Endodermal cell (in vitro differentiated cells): ENCODE results near the gene CAMK1. TPM values are rescaled to one million over a fixed set of nuclear protein-coding genes. Genes with fewer than 3 reads are reported as not detected.

Experiments
- DNase-seq: peaks from one replicate; pipeline ENCODE4 v3.0.0-alpha.2; 2017
- H3K27ac ChIP-seq: 2 replicates; pipeline ENCODE4 v1.5.1; 2013; ENCODE audit warnings: mild to moderate bottlenecking, low read depth, low read length, moderate library complexity
- H3K27me3 ChIP-seq: 2 replicates; pipeline ENCODE4 v1.6.1; 2013; ENCODE audit warnings: mild to moderate bottlenecking, low read length, moderate library complexity; ENCODE audit not compliant: insufficient read depth, control insufficient read depth, poor library complexity, severe bottlenecking
- H3K36me3 ChIP-seq: 2 replicates; pipeline ENCODE4 v1.7.0; 2013; ENCODE audit warnings: mild to moderate bottlenecking, low read length, moderate library complexity; ENCODE audit not compliant: control insufficient read depth, insufficient read depth
- H3K4me1 ChIP-seq: one replicate; pipeline ENCODE4 v1.7.0; 2013; ENCODE audit warnings: low read length; ENCODE audit not compliant: control insufficient read depth, insufficient read depth
- H3K4me3 ChIP-seq: 2 replicates; pipeline ENCODE4 v1.5.1; 2013; ENCODE audit warnings: mild to moderate bottlenecking, low read length, moderate library complexity
- H3K9ac ChIP-seq: 2 replicates; pipeline ENCODE4 v1.6.1; 2013; ENCODE audit warnings: mild to moderate bottlenecking, low read length, moderate library complexity; ENCODE audit not compliant: poor library complexity, severe bottlenecking; ENCODE audit errors: extremely low read depth
- H3K9me3 ChIP-seq: 2 replicates; pipeline ENCODE4 v1.6.1; 2013; ENCODE audit warnings: mild to moderate bottlenecking, low read length, moderate library complexity; ENCODE audit not compliant: control insufficient read depth
- H3K27ac Mint-ChIP-seq: 2 replicates; pipeline ENCODE4 v1.8.0; 2020; ENCODE audit warnings: mixed read lengths
- H3K27me3 Mint-ChIP-seq: 2 replicates; pipeline ENCODE4 v1.8.0; 2021; ENCODE audit warnings: mild to moderate bottlenecking, mixed read lengths; ENCODE audit not compliant: insufficient read depth
- H3K36me3 Mint-ChIP-seq: 2 replicates; pipeline ENCODE4 v1.8.0; 2020; ENCODE audit warnings: low read depth, mixed read lengths
- H3K4me1 Mint-ChIP-seq: 2 replicates; pipeline ENCODE4 v1.8.0; 2020; ENCODE audit warnings: mixed read lengths
- H3K4me3 Mint-ChIP-seq: 2 replicates; pipeline ENCODE4 v1.8.0; 2020; ENCODE audit warnings: mild to moderate bottlenecking, moderate library complexity, mixed read lengths
- H3K9me3 Mint-ChIP-seq: 2 replicates; pipeline ENCODE4 v1.8.0; 2020; ENCODE audit warnings: mild to moderate bottlenecking, mixed read lengths
- WGBS, 2 experiments: methylation state at CpG; one replicate each; pipeline versions ENCODE4 v1.1.5 to v1.1.7; 2013; ENCODE audit warnings: missing lambda C conversion rate in 2 of 2, mixed read lengths in 1 of 2; ENCODE audit not compliant: insufficient coverage in 1 of 2, insufficient read length in 1 of 2; 5-methylcytosine and 5-hydroxymethylcytosine counted together
- total RNA-seq, 2 donors: library from RNA; stranded (reverse); fragmentation: NEBNext Ultra II Directional in 1 of 2; extraction: Animal tissue kit (Norgen Biotek cat#: 25700) in 1 of 2; gene quantifications; 2 replicates in 1 of 2; 3 replicates in 1 of 2; pipeline ENCODE4 v1.2.1, GENCODE V29; 2021
- TF ChIP-seq, protein P1 (sequence below): fragments of 200-600 bp; sonication (generic); conservative IDR thresholded peaks from 2 replicates; pipeline ENCODE4 v1.5.0; 2021; ENCODE audit warnings: antibody characterized with exemption, mild to moderate bottlenecking

The CAMK1 gene
- total RNA-seq, 2 donors from 2014 or later, result 10.1 to 13.3 TPM

DNA sequence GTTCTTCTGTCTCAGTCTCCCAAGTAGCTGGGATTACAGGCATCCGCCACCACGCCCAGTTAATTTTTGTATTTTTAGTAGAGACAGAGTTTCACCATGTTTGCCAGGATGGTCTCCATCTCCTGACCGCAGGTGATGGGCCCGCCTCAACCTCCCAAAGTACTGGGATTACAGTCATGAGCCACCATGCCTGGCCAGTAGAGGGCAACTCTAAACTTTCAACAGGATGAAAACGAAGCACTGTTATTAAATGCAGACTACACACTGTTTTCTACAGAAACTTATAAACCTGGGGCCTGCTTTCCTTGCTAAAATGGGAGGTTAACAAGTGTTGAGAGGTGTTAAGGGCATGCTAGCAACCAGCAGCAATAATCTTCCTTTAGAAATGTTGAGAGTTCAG lies 30.8 kb upstream of the CAMK1 start:
- Histone ChIP-seq H3K4me3 (no peak overlapping the region), H3K27ac (no peak overlapping the region), H3K4me1 (no peaks in the 10 kb centered on the region), H3K9ac (no peak overlapping the region), H3K9me3 (no peaks in the 10 kb centered on the region), H3K36me3 (peaks cover 80% of the 10 kb centered on the region), H3K27me3 (no peaks in the 10 kb centered on the region)
- WGBS, 2 experiments, result 97 to 100% methylated on average over 3 to 5 of the region's 5 CpGs
- Mint-ChIP-seq H3K27me3 (no peaks in the 10 kb centered on the region), H3K9me3 (no peaks in the 10 kb centered on the region), H3K4me1 (no peaks in the 10 kb centered on the region), H3K27ac (no peak overlapping the region), H3K4me3 (no peak overlapping the region), H3K36me3 (peaks cover 75% of the 10 kb centered on the region)
- DNase-seq, result peak; percentile 63
- TF ChIP-seq, protein P1, sequence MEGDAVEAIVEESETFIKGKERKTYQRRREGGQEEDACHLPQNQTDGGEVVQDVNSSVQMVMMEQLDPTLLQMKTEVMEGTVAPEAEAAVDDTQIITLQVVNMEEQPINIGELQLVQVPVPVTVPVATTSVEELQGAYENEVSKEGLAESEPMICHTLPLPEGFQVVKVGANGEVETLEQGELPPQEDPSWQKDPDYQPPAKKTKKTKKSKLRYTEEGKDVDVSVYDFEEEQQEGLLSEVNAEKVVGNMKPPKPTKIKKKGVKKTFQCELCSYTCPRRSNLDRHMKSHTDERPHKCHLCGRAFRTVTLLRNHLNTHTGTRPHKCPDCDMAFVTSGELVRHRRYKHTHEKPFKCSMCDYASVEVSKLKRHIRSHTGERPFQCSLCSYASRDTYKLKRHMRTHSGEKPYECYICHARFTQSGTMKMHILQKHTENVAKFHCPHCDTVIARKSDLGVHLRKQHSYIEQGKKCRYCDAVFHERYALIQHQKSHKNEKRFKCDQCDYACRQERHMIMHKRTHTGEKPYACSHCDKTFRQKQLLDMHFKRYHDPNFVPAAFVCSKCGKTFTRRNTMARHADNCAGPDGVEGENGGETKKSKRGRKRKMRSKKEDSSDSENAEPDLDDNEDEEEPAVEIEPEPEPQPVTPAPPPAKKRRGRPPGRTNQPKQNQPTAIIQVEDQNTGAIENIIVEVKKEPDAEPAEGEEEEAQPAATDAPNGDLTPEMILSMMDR, result peak; percentile 69

DNA sequence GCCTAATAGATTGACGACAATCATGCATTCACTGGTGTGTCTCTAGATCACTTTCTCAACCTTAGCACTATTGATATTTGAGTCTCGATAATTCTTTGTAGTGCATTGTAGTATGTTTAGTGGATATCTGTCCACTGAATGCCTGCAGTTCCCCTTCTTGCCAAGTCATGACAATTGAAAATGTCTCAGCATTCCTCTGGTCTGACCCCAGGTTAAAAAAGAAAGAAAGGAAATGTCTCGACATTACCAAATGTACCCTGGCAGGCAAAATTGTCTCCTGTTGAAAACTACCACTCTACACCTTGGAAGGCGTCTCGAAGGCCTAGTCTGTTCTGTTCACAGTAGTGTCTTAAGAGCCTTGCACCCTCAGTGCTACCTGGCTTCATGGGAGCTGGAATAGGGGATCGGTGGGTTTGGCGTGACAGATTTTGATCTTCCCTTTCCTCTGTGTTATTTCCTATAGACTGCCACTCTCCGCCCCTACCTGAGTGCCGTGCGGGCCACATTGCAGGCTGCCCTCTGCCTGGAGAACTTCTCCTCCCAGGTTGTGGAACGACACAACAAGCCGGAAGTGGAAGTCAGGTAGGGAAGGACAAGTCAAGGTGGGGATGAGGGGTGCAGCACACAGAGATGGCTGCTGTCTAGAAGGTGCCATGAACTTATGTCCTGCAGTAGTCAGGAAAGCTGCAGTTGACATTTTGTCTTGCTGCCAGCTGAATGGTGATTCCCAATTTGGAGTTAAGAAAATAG lies 27.6 kb upstream of the CAMK1 start:
- Mint-ChIP-seq H3K27me3 (no peaks in the 10 kb centered on the region), H3K27ac (no peak overlapping the region), H3K9me3 (no peaks in the 10 kb centered on the region), H3K4me1 (peaks cover 7% of the 10 kb centered on the region), H3K36me3 (peaks cover 55% of the 10 kb centered on the region), H3K4me3 (no peak overlapping the region)
- Histone ChIP-seq H3K27me3 (no peaks in the 10 kb centered on the region), H3K4me1 (no peaks in the 10 kb centered on the region), H3K4me3 (no peak overlapping the region), H3K9ac (no peak overlapping the region), H3K27ac (no peak overlapping the region), H3K36me3 (peaks cover 62% of the 10 kb centered on the region), H3K9me3 (no peaks in the 10 kb centered on the region)
- TF ChIP-seq, protein P1, result no peak
- WGBS, 2 experiments, result 91 to 96% methylated on average over 8 to 12 of the region's 12 CpGs
- DNase-seq, result no peak

DNA sequence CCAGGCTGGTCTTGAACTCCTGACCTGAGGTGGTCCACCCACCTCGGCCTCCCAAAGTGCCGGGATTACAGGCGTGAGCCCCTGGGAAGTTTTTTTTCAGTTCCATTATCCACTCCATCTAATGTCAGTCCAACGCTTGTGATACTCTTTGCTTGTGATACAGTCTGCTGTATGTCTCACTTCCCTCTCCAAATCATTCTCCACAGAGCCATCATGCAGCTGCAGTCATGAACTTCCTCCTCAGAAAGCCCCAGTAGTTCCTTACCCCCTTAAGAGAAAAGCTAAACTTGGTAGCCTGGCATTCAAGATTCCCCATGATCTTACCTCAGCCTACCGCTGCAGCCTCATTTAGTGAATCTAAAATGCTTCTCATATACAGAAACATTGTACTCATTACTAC lies 25.5 kb upstream of the CAMK1 start:
- Mint-ChIP-seq H3K36me3 (peaks cover 44% of the 10 kb centered on the region), H3K27me3 (no peaks in the 10 kb centered on the region), H3K4me1 (peaks cover 11% of the 10 kb centered on the region), H3K27ac (peak overlapping the region; percentile 75), H3K9me3 (no peaks in the 10 kb centered on the region), H3K4me3 (no peak overlapping the region)
- Histone ChIP-seq H3K4me1 (no peaks in the 10 kb centered on the region), H3K9me3 (no peaks in the 10 kb centered on the region), H3K27me3 (no peaks in the 10 kb centered on the region), H3K4me3 (no peak overlapping the region), H3K9ac (no peak overlapping the region), H3K27ac (no peak overlapping the region), H3K36me3 (peaks cover 54% of the 10 kb centered on the region)
- WGBS, 2 experiments, result 85 to 93% methylated on average over 2 to 5 of the region's 5 CpGs
- DNase-seq, result no peak
- TF ChIP-seq, protein P1, result no peak
